Mesenchymal stem cell (in vitro differentiated cells and primary cell): ENCODE measurements around the gene MMP24OS.
A peak's percentile ranks its signal among the peaks of the same experiment; 100 is the strongest.

ENCODE experiments used
- DNase-seq: peaks from one replicate; pipeline ENCODE4 v3.0.0-alpha.2; 2013
- H2AFZ ChIP-seq: one replicate; pipeline ENCODE4 v1.6.1; 2013; ENCODE audit warnings: low read depth, mild to moderate bottlenecking, control low read depth, inconsistent platforms, low read length, moderate library complexity
- H2AK5ac ChIP-seq: 2 replicates; pipeline ENCODE4 v1.6.1; 2013; ENCODE audit warnings: low read length, moderate library complexity, mild to moderate bottlenecking, inconsistent platforms; ENCODE audit not compliant: severe bottlenecking
- H2BK120ac ChIP-seq: one replicate; pipeline ENCODE4 v1.6.1; 2013; ENCODE audit warnings: low read depth, mild to moderate bottlenecking, inconsistent platforms, low read length, moderate library complexity
- H2BK12ac ChIP-seq, 2 experiments: one replicate each; pipeline ENCODE4 v1.6.1; 2013; ENCODE audit warnings: inconsistent platforms in 2 of 2, low read length in 2 of 2, mild to moderate bottlenecking in 2 of 2, moderate library complexity in 2 of 2, control low read depth in 1 of 2
- H2BK15ac ChIP-seq: one replicate; pipeline ENCODE4 v1.6.1; 2013; ENCODE audit warnings: mild to moderate bottlenecking, low read depth, inconsistent platforms; ENCODE audit not compliant: poor library complexity, severe bottlenecking
- H2BK5ac ChIP-seq: 2 replicates; pipeline ENCODE4 v1.6.1; 2013; ENCODE audit warnings: low read depth, mild to moderate bottlenecking, low read length, control low read depth, inconsistent platforms; ENCODE audit not compliant: poor library complexity, severe bottlenecking
- H3K14ac ChIP-seq, 2 experiments: one replicate each; pipeline ENCODE4 v1.6.1; 2013; ENCODE audit warnings: inconsistent platforms in 2 of 2, low read length in 2 of 2, control low read depth in 1 of 2, mild to moderate bottlenecking in 1 of 2, moderate library complexity in 1 of 2
- H3K18ac ChIP-seq, 2 experiments: one replicate each; pipeline ENCODE4 v1.6.1; 2013; ENCODE audit warnings: inconsistent platforms in 2 of 2, low read length in 2 of 2, control low read depth in 1 of 2, low read depth in 1 of 2, mild to moderate bottlenecking in 1 of 2
- H3K23ac ChIP-seq, 2 experiments: one replicate each; pipeline ENCODE4 v1.6.1; 2013; ENCODE audit warnings: inconsistent platforms in 2 of 2, low read length in 2 of 2, mild to moderate bottlenecking in 2 of 2, moderate library complexity in 2 of 2, control low read depth in 1 of 2
- H3K27ac ChIP-seq: 2 replicates; pipeline ENCODE4 v1.5.1; 2013; ENCODE audit warnings: mild to moderate bottlenecking, moderate library complexity, low read length, control low read depth, inconsistent platforms; ENCODE audit not compliant: poor library complexity, severe bottlenecking
- H3K27me3 ChIP-seq, 2 experiments: 2 replicates each; pipeline versions ENCODE4 v1.6.1 to v1.7.0; 2013; ENCODE audit warnings: low read length in 2 of 2, mild to moderate bottlenecking in 2 of 2, moderate library complexity in 2 of 2, control low read depth in 1 of 2, inconsistent platforms in 1 of 2; ENCODE audit not compliant: control insufficient read depth in 1 of 2, insufficient read depth in 1 of 2
- H3K36me3 ChIP-seq, 2 experiments: 2 replicates each; pipeline versions ENCODE4 v1.6.1 to v1.7.0; 2013; ENCODE audit warnings: low read length in 2 of 2, control low read depth in 1 of 2, inconsistent platforms in 1 of 2, low read depth in 1 of 2, mild to moderate bottlenecking in 1 of 2; ENCODE audit not compliant: insufficient read depth in 2 of 2, control insufficient read depth in 1 of 2
- H3K4ac ChIP-seq, 2 experiments: one replicate each; pipeline ENCODE4 v1.6.1; 2013; ENCODE audit warnings: inconsistent platforms in 2 of 2, low read length in 2 of 2, mild to moderate bottlenecking in 2 of 2, moderate library complexity in 2 of 2, control low read depth in 1 of 2, low read depth in 1 of 2
- H3K4me1 ChIP-seq: 2 replicates; pipeline ENCODE4 v1.6.1; 2013; ENCODE audit warnings: low read depth, low read length, control low read depth; ENCODE audit not compliant: control insufficient read depth, insufficient read depth
- H3K4me2 ChIP-seq: 2 replicates; pipeline ENCODE4 v1.6.1; 2013; ENCODE audit warnings: low read length, mild to moderate bottlenecking, inconsistent platforms; ENCODE audit not compliant: poor library complexity, severe bottlenecking
- H3K4me3 ChIP-seq, 2 experiments: 2 replicates each; pipeline versions ENCODE4 v1.5.1 to v1.7.0; 2013; ENCODE audit warnings: low read length in 2 of 2, mild to moderate bottlenecking in 2 of 2, control low read depth in 1 of 2, low read depth in 1 of 2; ENCODE audit not compliant: insufficient read depth in 1 of 2
- H3K79me1 ChIP-seq: replicated peaks from 2 replicates; pipeline ENCODE4 v1.6.1; 2013; ENCODE audit warnings: mild to moderate bottlenecking, control low read depth, low read length, inconsistent platforms; ENCODE audit not compliant: poor library complexity, severe bottlenecking
- H3K9ac ChIP-seq: 2 replicates; pipeline ENCODE4 v1.7.0; 2013; ENCODE audit warnings: mild to moderate bottlenecking, low read length, moderate library complexity
- H3K9me3 ChIP-seq: 2 replicates; pipeline ENCODE4 v1.7.0; 2013; ENCODE audit warnings: mild to moderate bottlenecking, low read length; ENCODE audit not compliant: control insufficient read depth
- H4K8ac ChIP-seq: one replicate; pipeline ENCODE4 v1.6.1; 2013; ENCODE audit warnings: inconsistent platforms, mild to moderate bottlenecking, low read length, moderate library complexity
- H4K91ac ChIP-seq: one replicate; pipeline ENCODE4 v1.6.1; 2013; ENCODE audit warnings: mild to moderate bottlenecking, low read length, inconsistent platforms
- WGBS: methylation state at CpG from one replicate; pipeline ENCODE4 v1.1.7; 2013; ENCODE audit warnings: mixed read lengths; 5-methylcytosine and 5-hydroxymethylcytosine counted together

The MMP24OS gene

GRCh38 chr20:35252037-35252461, 25.9 kb downstream of the MMP24OS start:
- whole genome bisulfite sequencing = 68% methylated on average over 2 of the region's 2 CpGs
- peak; percentile 38 for DNase-seq

DNA sequence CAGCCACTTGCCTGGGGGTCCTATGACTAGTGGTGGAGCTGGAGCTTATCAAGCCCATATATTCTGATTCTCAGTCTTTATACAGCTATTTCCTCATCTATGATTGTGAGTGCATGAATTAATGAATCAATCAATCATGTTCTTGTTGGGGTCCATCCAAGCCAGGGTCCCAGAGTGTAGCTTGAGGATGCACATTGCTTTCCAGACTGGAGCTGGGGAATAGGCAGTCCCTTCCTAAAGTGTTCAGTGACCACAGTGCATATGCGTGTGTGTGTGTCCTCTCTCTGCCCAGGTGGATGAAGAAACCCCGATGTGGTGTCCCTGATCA, 26.3 kb downstream of the MMP24OS start:
- H4K8ac ChIP-seq = no peak overlapping the region
- H3K79me1 ChIP-seq = peaks cover 1% of the 10 kb centered on the region
- no peak overlapping the region for H3K9ac ChIP-seq
- H3K18ac ChIP-seq = no peak overlapping the region
- H3K4ac ChIP-seq = no peak overlapping the region
- H2BK12ac ChIP-seq = no peak overlapping the region
- no peak overlapping the region for H2BK120ac ChIP-seq
- no peak overlapping the region for H3K4me2 ChIP-seq
- no peak overlapping the region for H2BK15ac ChIP-seq
- peaks cover 5% of the 10 kb centered on the region for H3K4me1 ChIP-seq
- no peak overlapping the region for H3K27ac ChIP-seq
- H2AFZ ChIP-seq = no peak overlapping the region
- no peak for DNase-seq
- no peaks in the 10 kb centered on the region for H3K9me3 ChIP-seq
- WGBS = 93% methylated on average over 2 of the region's 2 CpGs
- no peak overlapping the region for H3K4me3 ChIP-seq
- H3K36me3 ChIP-seq = peaks cover 2 to 7% of the 10 kb centered on the region in 2 experiments
- H3K14ac ChIP-seq = no peak overlapping the region
- H3K23ac ChIP-seq = no peak overlapping the region
- no peaks in the 10 kb centered on the region for H3K27me3 ChIP-seq
- H2AK5ac ChIP-seq = no peak overlapping the region
- H2BK5ac ChIP-seq = no peak overlapping the region
- H4K91ac ChIP-seq = no peak overlapping the region

More at GRCh38 chr20:35252037-35252461, 25.9 kb downstream of the MMP24OS start:
- Histone ChIP-seq H2BK120ac (no peak overlapping the region), H3K18ac (no peak overlapping the region), H3K79me1 (peaks cover 1% of the 10 kb centered on the region), H3K36me3 (peaks cover 2 to 7% of the 10 kb centered on the region in 2 experiments), H2AFZ (no peak overlapping the region), H2BK5ac (no peak overlapping the region), H3K9ac (no peak overlapping the region), H2BK15ac (no peak overlapping the region), H4K8ac (no peak overlapping the region), H4K91ac (no peak overlapping the region), H3K14ac (no peak overlapping the region), H3K4ac (no peak overlapping the region), H3K23ac (no peak overlapping the region), H3K27ac (no peak overlapping the region), H3K4me2 (no peak overlapping the region), H2BK12ac (no peak overlapping the region), H3K27me3 (no peaks in the 10 kb centered on the region), H3K4me1 (peaks cover 5% of the 10 kb centered on the region), H3K4me3 (no peak overlapping the region), H3K9me3 (no peaks in the 10 kb centered on the region), H2AK5ac (no peak overlapping the region)

DNA sequence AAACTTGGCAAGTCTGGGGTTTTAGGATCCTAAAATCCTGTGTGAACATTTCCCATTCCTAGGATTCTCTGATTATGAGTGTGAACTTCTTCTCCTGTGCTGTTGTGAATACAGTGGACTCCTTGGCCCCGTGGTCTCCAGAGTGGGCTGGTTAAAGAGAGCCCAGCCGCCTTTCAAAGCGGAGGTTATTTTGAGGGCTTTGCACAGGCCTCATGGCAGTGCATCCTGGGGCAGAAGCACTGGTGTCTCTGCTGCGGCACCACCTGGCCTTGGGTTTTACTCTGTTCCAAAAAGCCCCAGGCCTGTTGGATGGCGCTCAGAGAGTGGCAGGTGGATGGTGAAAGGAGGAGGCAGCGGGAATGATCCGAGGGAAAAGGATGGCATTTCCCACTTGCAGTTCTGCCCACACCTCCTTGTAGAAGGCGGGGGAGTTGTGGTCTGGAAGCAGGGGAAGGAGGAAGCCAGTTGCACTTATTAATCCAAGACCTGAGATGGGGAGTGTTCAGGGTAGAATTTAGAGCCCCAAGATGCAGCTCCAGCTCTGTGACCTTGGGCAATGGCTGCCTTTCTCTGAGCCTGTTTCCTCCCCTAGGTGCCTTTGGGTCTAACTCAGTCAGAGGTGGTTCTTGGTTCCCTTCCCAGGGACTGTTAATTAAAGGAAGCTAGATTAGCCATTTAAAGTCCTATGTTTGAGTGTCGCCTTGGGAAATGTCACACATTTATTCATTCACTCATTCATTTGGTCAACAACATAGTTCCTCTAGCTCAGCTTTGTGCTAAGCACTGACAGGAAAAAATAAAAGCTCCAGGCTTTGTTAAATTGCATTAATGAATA, 29.1 kb downstream of the MMP24OS start:
- Histone ChIP-seq H2AK5ac (no peak overlapping the region), H2BK120ac (no peak overlapping the region), H3K4me2 (no peak overlapping the region), H2BK15ac (no peak overlapping the region), H3K9ac (no peak overlapping the region), H3K4ac (no peak overlapping the region), H3K18ac (no peak overlapping the region), H3K36me3 (peaks cover 0 to 3% of the 10 kb centered on the region in 2 experiments), H3K14ac (no peak overlapping the region), H2BK12ac (no peak overlapping the region), H3K9me3 (no peaks in the 10 kb centered on the region), H2AFZ (no peak overlapping the region), H3K27me3 (no peaks in the 10 kb centered on the region), H3K79me1 (peaks cover 1% of the 10 kb centered on the region), H3K27ac (no peak overlapping the region), H4K8ac (no peak overlapping the region), H2BK5ac (no peak overlapping the region), H4K91ac (no peak overlapping the region), H3K4me3 (no peak overlapping the region), H3K23ac (no peak overlapping the region), H3K4me1 (peaks cover 5% of the 10 kb centered on the region)
- 84% methylated on average over 9 of the region's 9 CpGs for WGBS
- DNase-seq = no peak

DNA sequence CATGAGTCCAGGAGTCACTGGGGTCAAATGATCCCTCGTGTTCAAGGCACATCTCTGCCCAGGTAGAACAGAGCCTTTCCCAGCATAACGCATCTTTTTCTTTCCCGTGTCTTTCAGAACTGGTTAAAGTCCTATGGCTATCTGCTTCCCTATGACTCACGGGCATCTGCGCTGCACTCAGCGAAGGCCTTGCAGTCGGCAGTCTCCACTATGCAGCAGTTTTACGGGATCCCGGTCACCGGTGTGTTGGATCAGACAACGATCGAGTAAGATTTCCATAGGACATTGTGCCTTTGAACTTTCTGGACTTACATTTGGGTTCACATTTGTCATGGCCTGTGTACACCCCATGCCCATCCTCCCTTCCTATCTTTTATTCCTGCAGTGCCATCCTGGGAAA, 31.2 kb downstream of the MMP24OS start:
- Histone ChIP-seq H4K91ac (no peak overlapping the region), H3K4me3 (no peak overlapping the region), H4K8ac (no peak overlapping the region), H3K4me1 (peaks cover 3% of the 10 kb centered on the region), H3K9ac (no peak overlapping the region), H2AFZ (no peak overlapping the region), H3K27ac (no peak overlapping the region), H3K79me1 (peaks cover 1% of the 10 kb centered on the region), H2BK15ac (no peak overlapping the region), H3K23ac (no peak overlapping the region), H3K27me3 (no peaks in the 10 kb centered on the region), H3K4ac (no peak overlapping the region), H3K9me3 (no peaks in the 10 kb centered on the region), H2BK12ac (no peak overlapping the region), H3K36me3 (peaks cover 0 to 3% of the 10 kb centered on the region in 2 experiments), H3K14ac (no peak overlapping the region), H2BK5ac (peak overlapping the region; percentile 48), H2BK120ac (no peak overlapping the region), H3K18ac (no peak overlapping the region), H2AK5ac (no peak overlapping the region), H3K4me2 (no peak overlapping the region)
- 94% methylated on average over 12 of the region's 12 CpGs for WGBS
- DNase-seq = no peak
